ENCODE measurements around the gene TRIM4.

TRIM4 gene

DNA sequence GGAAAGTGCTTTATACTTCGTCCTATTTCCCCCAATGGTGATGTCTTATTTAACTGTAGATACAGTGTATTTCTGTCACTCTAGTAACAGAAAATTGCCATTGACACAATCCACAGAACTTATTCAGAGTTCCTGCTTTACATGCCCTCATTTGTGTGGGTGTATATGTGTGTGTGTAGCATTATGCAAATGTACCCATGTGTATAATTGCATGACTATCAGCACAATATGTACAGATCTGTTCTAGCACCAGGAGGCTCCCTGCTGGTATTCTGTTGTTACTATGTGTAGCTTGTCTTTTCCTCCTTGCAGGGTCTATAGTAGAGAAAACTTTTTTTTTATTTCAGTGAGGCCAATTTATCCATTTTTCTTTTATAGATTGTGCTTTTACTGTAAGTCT, 75.0 kb downstream of the TRIM4 start:
- no peak for DNase-seq (ENCODE audit: low read depth, low spot score)
- H3K4me3 ChIP-seq (ENCODE audit: low read depth, low read length), result no peak overlapping the region
- in situ Hi-C loops (cut with HindIII; ENCODE audit: low sequenced_read_pairs), result no loop called here
- TF ChIP-seq, protein P1, sequence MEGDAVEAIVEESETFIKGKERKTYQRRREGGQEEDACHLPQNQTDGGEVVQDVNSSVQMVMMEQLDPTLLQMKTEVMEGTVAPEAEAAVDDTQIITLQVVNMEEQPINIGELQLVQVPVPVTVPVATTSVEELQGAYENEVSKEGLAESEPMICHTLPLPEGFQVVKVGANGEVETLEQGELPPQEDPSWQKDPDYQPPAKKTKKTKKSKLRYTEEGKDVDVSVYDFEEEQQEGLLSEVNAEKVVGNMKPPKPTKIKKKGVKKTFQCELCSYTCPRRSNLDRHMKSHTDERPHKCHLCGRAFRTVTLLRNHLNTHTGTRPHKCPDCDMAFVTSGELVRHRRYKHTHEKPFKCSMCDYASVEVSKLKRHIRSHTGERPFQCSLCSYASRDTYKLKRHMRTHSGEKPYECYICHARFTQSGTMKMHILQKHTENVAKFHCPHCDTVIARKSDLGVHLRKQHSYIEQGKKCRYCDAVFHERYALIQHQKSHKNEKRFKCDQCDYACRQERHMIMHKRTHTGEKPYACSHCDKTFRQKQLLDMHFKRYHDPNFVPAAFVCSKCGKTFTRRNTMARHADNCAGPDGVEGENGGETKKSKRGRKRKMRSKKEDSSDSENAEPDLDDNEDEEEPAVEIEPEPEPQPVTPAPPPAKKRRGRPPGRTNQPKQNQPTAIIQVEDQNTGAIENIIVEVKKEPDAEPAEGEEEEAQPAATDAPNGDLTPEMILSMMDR (IDR thresholded peaks at IDR 0.05; ENCODE audit: low read depth, low read length), result no peak

DNA sequence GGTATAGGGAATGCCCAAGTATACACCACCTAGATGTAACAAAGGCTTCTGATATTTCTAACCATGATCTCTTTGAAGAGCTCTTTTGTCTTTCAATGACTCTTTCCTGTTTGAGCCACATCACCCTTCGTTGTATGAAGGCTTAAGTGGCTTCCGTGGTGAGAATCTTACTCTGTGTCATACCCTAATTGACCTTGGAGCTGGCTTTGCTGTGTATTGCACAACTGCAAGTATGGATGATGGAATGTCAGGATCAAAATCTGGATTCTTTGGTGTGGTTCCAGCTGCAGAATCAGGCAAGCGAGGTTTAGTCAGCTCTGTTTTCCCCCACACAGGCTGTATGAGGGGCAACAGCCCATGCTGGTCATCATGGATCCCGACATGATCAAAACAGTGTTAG, 75.5 kb downstream of the TRIM4 start:
- DNase-seq (ENCODE audit: low read depth, low spot score), result no peak
- no peak overlapping the region for H3K4me3 ChIP-seq (ENCODE audit: low read depth, low read length)
- TF ChIP-seq, protein P1 (IDR thresholded peaks at IDR 0.05; ENCODE audit: low read depth, low read length), result no peak
- in situ Hi-C loops (cut with HindIII; ENCODE audit: low sequenced_read_pairs), result no loop called here

DNA sequence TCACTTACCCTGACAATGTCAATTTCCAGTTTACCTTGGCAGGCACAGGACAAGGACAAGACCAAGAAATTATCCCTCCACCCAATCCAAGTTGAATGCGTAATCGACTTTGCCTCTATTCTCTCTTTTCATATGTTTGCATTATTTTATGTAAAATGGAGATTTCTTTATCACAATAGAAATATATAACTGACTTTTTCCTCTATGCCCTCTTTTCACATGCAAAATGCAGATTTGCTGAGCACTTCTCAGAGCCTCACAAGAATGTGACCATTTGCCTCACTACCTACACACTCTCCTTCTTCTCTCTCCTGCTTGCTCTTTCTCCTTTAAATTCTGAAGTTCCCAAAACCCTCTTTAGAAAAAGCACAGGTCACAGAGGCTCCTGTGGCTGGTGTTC, 76.4 kb downstream of the TRIM4 start:
- TF ChIP-seq, protein P1 (IDR thresholded peaks at IDR 0.05; ENCODE audit: low read depth, low read length), result no peak
- no peak overlapping the region for H3K4me3 ChIP-seq (ENCODE audit: low read depth, low read length)
- in situ Hi-C loops (cut with HindIII; ENCODE audit: low sequenced_read_pairs), result no loop called here

More for the DNA sequence above, 76.4 kb downstream of the TRIM4 start:
- DNase-seq (ENCODE audit: low read depth, low spot score), result no peak

All from astrocyte of the spinal cord (primary cell).